Smooth muscle cell (in vitro differentiated cells): ENCODE data around the gene SLC24A4. TPM values are rescaled to one million over a fixed set of nuclear protein-coding genes. Genes with fewer than 3 reads are reported as not detected.
A peak's percentile ranks its signal among the peaks of the same experiment; 100 is the strongest.

Source experiments
- DNase-seq: peaks from one replicate; lab custom pipeline; 2025; ENCODE audit not compliant: unreplicated experiment; lab: John Stamatoyannopoulos, UW
- H2AFZ ChIP-seq: fragments of 200-600 bp; sonication (generic); 2 replicates; pipeline ENCODE4 v1.6.0; 2016; ENCODE audit warnings: antibody characterized with exemption, low read depth, mild to moderate bottlenecking
- H3F3A ChIP-seq: fragments of 200-600 bp; sonication (generic); 2 replicates; pipeline ENCODE4 v1.6.0; 2017; ENCODE audit warnings: antibody characterized with exemption, low read depth
- H3K27ac ChIP-seq: fragments of 200-600 bp; sonication (generic); 2 replicates; pipeline ENCODE4 v1.5.1; 2016; ENCODE audit warnings: low read depth, mild to moderate bottlenecking
- H3K27me3 ChIP-seq: fragments of 200-600 bp; sonication (generic); 2 replicates; pipeline ENCODE4 v1.6.1; 2016; ENCODE audit warnings: low read depth, mild to moderate bottlenecking
- H3K36me3 ChIP-seq: fragments of 200-600 bp; sonication (generic); 2 replicates; pipeline ENCODE4 v1.5.1; 2016; ENCODE audit warnings: low read depth
- H3K4me1 ChIP-seq: fragments of 200-600 bp; sonication (generic); 2 replicates; pipeline ENCODE4 v1.5.1; 2016; ENCODE audit warnings: low read depth
- H3K4me2 ChIP-seq: fragments of 200-600 bp; sonication (generic); 2 replicates; pipeline ENCODE4 v1.6.0; 2016; ENCODE audit warnings: mild to moderate bottlenecking
- H3K4me3 ChIP-seq: fragments of 200-600 bp; sonication (generic); 2 replicates; pipeline ENCODE4 v1.5.1; 2016; ENCODE audit warnings: mild to moderate bottlenecking
- H3K79me2 ChIP-seq: fragments of 200-600 bp; sonication (generic); 2 replicates; pipeline ENCODE4 v1.6.0; 2016; ENCODE audit warnings: low read depth, mild to moderate bottlenecking
- H3K9ac ChIP-seq: fragments of 200-600 bp; sonication (generic); 2 replicates; pipeline ENCODE4 v1.6.0; 2016; ENCODE audit warnings: low read depth
- H3K9me3 ChIP-seq: fragments of 200-600 bp; sonication (generic); replicated peaks from 2 replicates; pipeline ENCODE4 v1.5.1; 2016; ENCODE audit warnings: low read depth
- H4K20me1 ChIP-seq: fragments of 200-600 bp; sonication (generic); 2 replicates; pipeline ENCODE4 v1.6.0; 2016; ENCODE audit warnings: low read depth
- CTCF ChIP-seq: fragments of 200-600 bp; sonication (generic); IDR thresholded peaks from 2 replicates; pipeline ENCODE4 v1.5.1; 2017; ENCODE audit warnings: borderline replicate concordance, mild to moderate bottlenecking, antibody characterized with exemption; ENCODE audit not compliant: insufficient read depth, poor library complexity, severe bottlenecking
- WGBS: methylation state at CpG from one replicate; pipeline ENCODE4 v1.1.7; 2016; ENCODE audit warnings: low lambda C conversion rate; 5-methylcytosine and 5-hydroxymethylcytosine counted together
- polyA plus RNA-seq: library from polyadenylated mRNA; unstranded; fragments of >200 nt; fragmentation: Nextera tagmentation; extraction: Ambion mirVana; gene quantifications from 2 replicates; pipeline ENCODE4 v1.2.1, GENCODE V29; 2016
- total RNA-seq: library from RNA; depleted of rRNA; stranded (reverse); fragments of >200 nt; gene quantifications from 2 replicates; pipeline ENCODE4 v1.2.3, GENCODE V29; 2014

Gene SLC24A4
- total and polyA plus RNA-seq, 2 experiments from 2014 or later = 0.58 TPM; not detected in 1

- WGBS = 92% methylated on average over 3 of the region's 3 CpGs
- H3K79me2 ChIP-seq = no peaks in the 10 kb centered on the region
- H2AFZ ChIP-seq = no peak overlapping the region
- H3K9me3 ChIP-seq = no peaks in the 10 kb centered on the region
- H3K27ac ChIP-seq = no peak overlapping the region
- peaks cover 22% of the 10 kb centered on the region for H3F3A ChIP-seq
- no peak overlapping the region for H3K4me2 ChIP-seq
- H3K4me1 ChIP-seq = no peaks in the 10 kb centered on the region
- H3K36me3 ChIP-seq = no peaks in the 10 kb centered on the region
- H3K9ac ChIP-seq = no peak overlapping the region
- no peaks in the 10 kb centered on the region for H3K27me3 ChIP-seq
- DNase-seq = no peak
- H3K4me3 ChIP-seq = no peak overlapping the region
- no peaks in the 10 kb centered on the region for H4K20me1 ChIP-seq
- no peak for TF ChIP-seq CTCF
Measured at GRCh38 chr14:92499234-92499633, 176.3 kb downstream of the SLC24A4 start.

GRCh38 chr14:92500491-92500941 is 177.6 kb downstream of the SLC24A4 start:
- no peaks in the 10 kb centered on the region for H3K79me2 ChIP-seq

GRCh38 chr14:92501891-92502351 is 179.0 kb downstream of the SLC24A4 start:
- TF ChIP-seq CTCF = no peak
- no peak for DNase-seq

More at GRCh38 chr14:92500491-92500941, 177.6 kb downstream of the SLC24A4 start:
- Histone ChIP-seq H3F3A (peaks cover 22% of the 10 kb centered on the region), H3K4me1 (no peaks in the 10 kb centered on the region), H3K9ac (no peak overlapping the region), H2AFZ (no peak overlapping the region), H3K4me2 (no peak overlapping the region), H3K9me3 (no peaks in the 10 kb centered on the region), H3K27me3 (no peaks in the 10 kb centered on the region), H3K36me3 (no peaks in the 10 kb centered on the region), H4K20me1 (no peaks in the 10 kb centered on the region), H3K4me3 (no peak overlapping the region), H3K27ac (no peak overlapping the region)
- TF ChIP-seq CTCF = no peak
- WGBS = 81% methylated on average over 6 of the region's 6 CpGs
- DNase-seq = no peak

More at GRCh38 chr14:92501891-92502351, 179.0 kb downstream of the SLC24A4 start:
- Histone ChIP-seq H3K4me1 (no peaks in the 10 kb centered on the region), H4K20me1 (no peaks in the 10 kb centered on the region), H3K36me3 (no peaks in the 10 kb centered on the region), H3K4me3 (no peak overlapping the region), H3K9ac (no peak overlapping the region), H2AFZ (no peak overlapping the region), H3K4me2 (peak overlapping the region; percentile 54), H3F3A (peaks cover 14% of the 10 kb centered on the region), H3K27me3 (no peaks in the 10 kb centered on the region), H3K79me2 (no peaks in the 10 kb centered on the region), H3K27ac (peak overlapping the region; percentile 67), H3K9me3 (no peaks in the 10 kb centered on the region)
- 57% methylated on average over 5 of the region's 5 CpGs for WGBS
